Urothelium cell line (cell line): ENCODE measurements around the gene JAG2.
A peak's percentile ranks its signal among the peaks of the same experiment; 100 is the strongest.

Experiments used
- DNase-seq: peaks from one replicate; pipeline ENCODE4 v3.0.0; 2011; ENCODE audit warnings: low spot score, mixed read lengths
- FAIRE-seq: peaks from 2 replicates; lab custom pipeline; 2011; peaks lifted over from hg19 to GRCh38; lab: Jason Lieb, UNC

Gene JAG2

DNA sequence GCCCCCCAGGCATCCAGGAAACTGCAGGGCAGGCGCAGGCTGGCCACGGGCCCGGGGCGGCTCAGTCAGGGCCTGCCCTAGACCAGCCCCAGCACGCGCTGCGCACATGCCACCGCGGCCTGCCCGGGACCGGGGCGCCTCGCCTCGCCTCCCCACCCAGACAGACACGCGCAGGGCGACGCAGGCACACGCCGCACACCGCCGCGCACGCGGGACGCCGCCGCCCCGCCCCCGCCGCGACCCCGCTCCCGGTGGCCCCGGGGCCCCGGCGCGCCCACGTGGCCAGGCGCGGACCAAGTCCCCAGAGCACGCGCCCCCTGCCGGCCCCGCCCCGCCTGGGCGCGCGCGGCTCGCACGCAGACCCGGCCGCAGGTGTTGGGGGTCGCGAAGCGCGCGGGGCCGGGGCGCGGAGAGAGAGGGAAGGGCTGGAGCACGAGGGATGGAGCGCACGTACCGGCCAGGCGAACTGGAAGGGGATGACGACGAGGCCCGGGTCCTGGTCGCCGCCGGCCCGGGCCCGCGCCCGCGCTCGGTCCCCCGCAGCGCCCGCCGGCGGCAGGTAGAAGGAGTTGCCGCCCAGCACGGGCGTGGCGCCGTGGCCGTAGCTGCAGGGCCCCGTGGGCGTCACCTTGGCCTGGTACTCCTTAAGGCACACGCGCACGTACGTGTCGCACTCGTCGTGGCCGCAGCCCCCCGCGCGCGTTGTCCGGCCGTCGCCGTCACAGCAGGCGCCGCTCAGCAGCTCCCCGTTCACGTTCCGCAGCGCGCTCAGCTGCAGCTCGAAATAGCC is 1.1 kb downstream of the JAG2 start:
- FAIRE-seq (no peak), DNase-seq (no peak)

DNA sequence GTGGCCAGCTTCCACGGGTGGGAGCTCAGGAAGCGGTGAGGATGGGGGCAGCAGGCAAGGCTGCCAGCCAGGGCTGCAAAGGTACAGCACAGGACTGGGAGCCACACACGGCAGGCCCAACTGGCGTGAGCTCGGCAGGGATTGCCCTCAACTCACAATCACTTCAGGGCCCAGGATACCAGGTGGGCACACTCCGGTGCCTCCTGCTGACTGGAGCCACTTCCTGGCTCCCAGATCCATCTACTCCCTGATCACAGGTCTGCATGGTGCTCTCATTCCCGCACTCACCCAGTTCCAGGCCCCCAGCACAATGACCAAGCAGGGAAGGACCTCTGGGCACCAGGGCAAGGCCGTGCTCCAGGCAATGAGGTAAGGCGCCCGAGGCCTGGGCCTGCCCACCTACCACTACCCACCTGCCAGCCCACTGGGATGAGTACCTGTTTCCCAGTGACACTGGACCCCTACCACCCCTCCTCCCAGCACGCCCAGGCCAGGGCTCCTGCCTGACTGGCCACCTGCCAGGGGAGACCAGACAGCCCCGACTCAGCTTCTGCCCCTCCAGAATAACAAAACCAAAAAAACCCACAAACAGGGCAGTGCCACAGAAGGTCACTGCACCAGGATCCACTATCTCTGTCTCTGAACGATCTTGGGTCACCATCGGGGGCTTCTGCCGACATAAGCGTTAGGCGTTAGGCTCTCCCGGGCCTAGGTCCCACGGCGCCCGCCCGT is 1.8 kb downstream of the JAG2 start:
- DNase-seq, result no peak
- no peak for FAIRE-seq

DNA sequence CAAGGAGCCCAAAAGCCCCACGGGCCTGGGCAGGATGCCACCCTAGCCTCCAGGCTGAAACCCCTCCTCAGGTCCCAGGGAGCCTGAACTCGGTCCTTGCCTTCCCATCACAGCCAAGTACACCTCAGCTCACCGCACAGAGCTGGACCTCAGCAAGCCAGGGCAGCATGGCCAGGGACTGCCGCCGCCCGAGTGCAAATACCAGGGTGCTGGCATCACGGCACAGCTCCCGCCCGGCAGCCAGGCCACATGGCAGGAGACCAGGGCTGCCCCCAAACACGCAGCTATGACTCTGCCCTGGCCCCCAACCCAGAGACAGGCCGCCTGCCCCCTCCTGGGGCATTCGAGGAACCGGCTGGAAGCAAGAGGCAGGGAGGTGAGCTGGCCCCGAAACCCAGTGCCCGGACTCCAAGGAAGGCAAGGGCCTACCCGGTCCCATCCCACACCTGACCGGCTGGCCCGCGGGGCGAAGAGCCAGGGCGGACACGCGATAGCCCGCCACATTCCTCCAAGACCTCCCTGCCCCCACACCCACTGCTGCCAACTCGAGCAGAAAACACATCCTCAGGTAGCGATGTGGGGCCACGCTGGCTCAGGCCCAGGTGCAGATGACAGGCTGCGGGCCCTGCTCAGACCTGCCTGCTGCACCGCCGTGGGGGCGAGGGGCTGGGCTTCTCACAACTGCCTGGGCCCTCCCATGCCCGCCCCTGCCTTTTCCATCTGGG is 2.7 kb downstream of the JAG2 start:
- FAIRE-seq, result no peak
- no peak for DNase-seq

DNA sequence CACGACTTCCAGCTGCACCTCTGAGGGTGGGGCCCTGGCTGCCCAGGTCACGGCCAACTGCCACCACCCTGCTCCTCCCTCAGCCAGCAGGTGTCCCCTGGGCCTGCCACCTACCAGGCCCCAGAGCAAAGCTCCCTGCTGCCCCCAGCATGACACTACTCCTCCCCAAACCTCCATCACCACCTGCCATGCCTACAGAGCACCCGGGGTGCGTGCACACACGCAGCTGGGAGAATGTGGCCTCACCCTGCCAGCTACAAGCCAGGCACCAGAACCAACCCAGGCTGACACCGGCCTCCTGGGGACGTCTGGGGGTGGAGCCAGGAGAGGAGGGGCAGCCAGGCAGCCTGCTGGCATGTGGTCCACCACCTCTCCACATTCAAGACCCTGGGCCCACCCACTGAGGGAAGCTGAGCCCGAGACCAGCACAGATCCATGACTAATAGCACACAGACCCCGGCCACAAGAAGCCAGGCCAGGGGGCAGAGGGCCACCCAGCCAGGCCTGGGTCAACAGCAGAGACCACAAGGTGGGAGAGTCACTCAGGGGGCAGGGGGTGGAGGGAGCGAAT is 3.4 kb downstream of the JAG2 start:
- DNase-seq (no peak), FAIRE-seq (no peak)

DNA sequence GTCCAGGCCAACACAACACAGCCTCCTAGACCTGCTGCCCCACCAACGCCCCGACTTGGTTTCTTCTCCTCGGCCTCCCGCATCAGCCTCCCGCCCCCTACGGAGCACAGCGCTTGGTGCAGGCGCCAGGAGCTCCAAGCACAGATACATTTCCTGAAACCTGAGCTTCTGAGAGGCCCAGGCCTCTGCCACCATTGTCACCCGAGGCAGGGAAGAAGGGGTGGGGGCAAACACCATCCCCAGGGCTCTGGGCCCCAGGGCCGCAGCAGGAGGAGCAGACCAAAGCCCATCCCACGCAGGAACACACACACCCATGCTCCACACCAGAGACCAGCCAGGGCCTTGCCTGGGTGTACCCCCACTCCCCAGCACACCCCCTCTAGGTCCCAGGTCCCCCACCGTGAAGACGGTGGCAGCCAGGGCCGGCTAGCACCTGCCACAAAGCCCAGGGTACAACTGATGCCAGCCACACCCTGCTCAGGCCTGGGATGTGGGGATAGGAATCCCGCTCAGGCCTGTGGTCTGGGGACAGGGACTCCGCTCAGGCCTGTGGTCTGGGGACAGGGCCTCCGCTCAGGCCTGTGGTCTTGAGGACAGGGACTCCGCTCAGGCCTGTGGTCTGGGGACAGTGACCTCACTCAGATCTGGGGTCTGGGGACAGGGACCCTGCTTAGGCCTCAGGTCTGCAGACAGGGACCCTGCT is 5.4 kb downstream of the JAG2 start:
- no peak for FAIRE-seq
- DNase-seq, result no peak

DNA sequence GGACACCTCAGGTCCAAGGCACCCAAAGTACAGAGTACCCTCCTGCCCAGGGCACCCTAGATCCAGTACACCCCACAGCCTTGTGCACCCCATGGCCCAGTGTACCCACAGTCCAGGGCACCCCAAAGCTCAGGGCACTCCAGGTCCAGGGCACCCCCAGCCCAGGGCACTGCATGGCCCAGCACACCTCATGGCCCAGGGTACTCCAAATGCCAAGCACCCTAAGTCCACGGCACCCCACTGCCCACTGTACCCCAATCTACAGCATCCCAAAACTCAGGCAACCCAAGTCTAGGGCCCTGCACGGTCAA is 6.0 kb downstream of the JAG2 start:
- FAIRE-seq, result no peak
- no peak for DNase-seq

DNA sequence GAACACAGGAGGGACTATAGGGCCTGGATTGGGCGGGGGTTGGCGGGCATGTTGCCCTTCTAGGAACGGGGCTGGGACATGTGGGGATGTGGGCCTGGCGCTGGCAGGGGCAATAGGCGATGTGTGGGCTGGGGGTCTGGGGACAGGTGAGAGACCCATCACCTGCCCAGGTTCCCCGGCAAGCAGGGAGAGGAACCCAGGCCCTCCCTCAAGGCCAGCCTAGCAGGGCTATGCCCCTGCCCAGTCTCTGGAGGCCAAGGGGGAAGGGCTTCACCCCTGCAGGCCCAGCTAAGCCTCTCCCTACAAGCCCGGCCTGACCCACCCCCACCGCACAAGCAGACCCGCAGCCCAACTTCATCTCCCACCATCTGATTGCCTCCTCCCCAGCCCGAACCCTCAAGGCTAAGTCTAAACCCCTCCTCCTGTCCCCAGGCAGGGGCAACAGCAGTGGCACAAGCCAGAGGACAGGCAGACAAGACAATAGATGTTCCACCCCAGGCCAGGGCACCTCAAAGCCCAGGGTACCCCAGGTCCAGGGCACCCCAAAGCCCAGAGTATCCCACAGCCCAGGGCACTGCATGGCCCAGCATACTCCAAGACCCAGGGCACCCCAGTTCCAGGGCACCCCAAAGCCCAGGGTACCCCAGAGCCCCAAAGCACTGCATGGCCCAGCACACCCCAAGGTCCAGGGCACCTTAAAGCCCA is 6.5 kb downstream of the JAG2 start:
- peak; percentile 52 for FAIRE-seq
- DNase-seq, result peak; percentile 27

DNA sequence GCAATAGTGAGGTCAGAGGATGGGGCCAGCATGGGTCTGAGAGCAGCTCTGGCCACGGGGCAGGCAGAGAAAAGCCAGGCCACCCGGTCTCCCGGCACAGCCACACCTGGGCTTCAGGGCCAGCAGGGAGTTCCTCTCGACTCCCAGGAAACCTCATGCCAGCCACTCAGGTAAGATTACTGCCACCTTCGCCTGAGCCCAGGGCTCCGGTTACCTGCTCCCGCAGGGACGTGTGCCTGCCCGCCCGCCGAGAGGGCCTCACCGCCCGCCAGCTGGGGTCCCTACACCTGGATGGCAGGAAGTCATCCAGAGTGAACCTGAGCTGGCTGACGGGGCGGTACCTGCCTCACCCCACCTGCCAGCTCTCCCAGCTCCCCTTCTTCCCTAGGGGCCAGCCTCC is 7.3 kb downstream of the JAG2 start:
- DNase-seq, result no peak
- no peak for FAIRE-seq

DNA sequence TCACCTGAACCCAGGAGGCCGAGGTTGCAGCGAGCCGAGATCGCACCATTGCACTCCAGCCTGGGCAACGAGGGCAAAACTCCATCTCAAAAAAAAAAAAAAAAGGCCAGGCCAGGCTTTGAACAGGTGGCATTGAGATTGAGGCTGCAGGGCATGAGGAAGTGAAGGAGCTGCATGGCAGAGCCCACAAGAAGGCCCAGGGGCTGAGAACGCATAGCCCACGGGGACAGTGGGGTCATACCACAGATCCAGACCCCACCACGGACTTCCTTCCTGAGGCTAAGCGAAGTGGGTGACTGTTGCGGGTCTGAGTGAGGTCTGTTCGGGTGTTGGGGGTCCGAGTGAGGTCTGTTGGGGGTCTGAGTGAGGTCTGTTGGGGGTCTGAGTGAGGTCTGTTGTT is 7.8 kb downstream of the JAG2 start:
- FAIRE-seq, result no peak
- no peak for DNase-seq

DNA sequence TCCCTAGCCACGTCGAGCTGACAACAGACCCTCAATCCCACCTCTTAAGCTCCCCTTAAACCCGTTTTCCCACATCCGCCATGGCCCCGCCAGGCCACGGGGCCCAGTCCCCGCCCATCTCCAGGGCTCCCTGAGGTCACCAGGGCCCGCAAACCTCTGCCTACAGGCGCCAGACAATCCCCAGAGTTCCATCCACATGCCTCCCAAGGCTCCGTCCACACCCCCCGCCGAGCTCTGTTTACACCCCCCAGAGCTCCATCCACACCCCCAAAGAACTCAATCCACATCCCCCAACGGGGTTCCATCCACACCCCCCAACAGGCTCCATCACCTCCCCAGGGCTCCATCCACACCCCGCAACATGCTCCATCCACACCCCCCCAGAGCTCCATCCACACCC is 9.2 kb downstream of the JAG2 start:
- no peak for DNase-seq
- no peak for FAIRE-seq

DNA sequence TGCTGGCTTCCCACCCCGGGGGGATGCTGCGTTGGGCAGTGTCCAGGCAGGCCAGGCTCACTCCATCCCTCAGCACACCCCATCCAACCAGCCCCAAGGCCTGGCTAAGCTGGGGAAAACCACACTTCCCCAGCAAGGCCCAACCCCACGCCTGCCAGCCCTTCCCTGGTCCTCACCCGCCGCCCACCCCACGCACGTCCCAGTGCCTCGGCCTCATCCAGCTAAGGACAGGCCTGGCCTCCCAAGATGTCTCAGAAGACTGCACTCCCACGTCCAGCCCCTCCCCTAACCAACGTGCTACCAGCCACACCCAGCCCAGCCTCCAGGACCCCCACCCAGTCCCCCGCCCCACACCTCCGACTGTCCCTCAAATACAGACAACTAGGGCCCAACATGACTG is 9.8 kb downstream of the JAG2 start:
- DNase-seq, result no peak
- no peak for FAIRE-seq

DNA sequence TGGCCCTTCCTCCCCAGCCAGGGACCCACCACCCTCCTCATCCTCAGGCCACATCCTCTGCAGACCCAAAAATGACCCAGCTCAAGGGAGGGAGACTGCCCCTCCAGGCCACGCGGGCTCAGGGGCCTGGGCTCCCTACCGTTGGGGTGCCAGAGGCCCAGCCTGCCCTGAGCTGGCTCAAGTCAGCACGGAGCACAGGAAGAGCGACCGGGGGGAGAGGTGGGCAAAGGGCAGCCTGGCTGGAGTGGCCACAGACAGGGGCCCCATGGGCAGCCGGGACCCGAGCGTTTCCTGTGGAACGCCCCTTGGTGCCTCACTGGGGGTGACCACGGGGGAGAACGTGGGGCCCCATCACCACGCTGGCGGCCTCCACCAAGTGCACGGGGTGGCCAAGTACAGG is 10.7 kb downstream of the JAG2 start:
- DNase-seq, result no peak
- no peak for FAIRE-seq

DNA sequence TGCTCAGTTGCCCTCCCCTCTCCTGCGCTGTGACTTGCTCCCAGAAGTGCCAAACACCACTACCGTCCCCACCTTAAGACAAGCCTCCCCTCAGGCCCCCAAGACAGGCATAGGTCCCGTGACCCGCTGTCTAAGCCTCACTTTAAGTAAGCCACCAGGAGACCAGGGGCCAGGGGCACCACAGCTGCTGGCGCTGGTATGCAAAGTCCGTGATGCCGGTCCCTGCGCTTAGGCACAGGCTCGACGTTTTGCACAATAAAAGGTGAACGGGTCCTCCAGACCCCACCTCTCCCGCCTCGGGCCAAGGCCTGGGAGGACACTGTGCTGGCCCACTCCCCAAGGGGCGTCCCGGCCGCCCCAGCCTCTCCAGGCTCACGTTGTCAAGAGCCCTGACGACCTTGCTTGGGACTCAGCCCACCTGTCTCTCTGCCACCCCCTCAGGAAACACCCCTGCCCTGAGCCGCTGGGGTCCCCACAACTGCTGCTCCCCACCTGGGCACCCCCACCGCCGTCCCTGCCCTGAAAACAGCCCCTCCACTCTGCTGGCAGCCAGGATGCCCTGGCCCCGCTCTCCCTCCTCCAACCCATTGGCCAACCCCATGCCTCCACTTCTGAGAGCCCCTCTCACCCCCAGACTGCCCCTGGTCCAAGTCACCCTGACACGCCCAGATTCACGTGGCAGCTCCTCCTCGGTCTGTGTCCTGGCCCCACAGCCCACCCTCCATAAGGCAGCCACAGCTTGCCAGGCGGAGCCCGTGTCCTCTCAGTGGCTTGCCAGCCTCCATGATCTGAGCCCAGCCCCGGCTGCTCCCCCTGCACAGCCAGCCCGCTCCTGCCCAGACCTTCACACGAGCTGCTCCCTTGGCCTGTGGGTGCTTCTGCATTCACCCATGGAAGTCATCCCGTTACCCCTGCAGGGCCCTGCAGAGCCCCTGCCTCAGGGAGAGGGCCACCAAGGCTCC is 11.9 kb downstream of the JAG2 start:
- DNase-seq, result no peak
- FAIRE-seq, result no peak

DNA sequence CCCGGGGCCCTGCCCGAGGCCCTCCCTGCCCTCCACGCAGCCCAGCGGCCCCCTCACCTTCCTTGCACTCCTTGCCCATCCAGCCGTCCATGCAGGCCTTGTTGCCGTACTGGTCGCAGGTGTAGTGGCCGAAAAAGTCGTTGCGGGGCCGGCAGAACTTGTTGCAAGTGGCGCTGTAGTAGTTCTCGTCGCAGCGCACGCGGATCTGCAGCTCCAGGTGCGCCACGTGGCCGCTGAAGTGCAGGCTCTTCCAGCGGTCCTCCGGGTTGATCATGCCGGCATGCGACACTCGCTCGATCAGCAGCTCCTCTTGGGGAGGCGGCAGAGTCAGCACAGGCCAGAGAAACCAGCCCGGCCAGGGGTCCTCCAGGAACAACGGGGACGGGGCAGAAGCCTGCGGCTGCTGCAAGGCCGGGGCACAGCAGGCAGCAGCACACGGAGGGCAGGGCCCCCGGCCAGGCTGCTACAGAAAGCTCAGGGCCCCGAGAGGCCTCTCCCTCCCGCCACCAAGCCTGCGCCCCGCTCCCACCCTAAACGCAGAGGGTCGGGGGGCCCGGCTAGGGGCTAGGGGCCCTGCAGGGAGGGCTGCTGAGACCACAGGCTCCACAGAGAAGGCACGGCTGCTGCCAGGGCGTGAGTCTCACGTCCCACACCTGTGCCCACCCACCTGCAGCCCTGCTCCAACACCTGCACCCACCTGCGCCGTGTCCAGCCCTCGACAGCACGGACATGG is 12.7 kb downstream of the JAG2 start:
- DNase-seq, result no peak
- FAIRE-seq, result no peak

DNA sequence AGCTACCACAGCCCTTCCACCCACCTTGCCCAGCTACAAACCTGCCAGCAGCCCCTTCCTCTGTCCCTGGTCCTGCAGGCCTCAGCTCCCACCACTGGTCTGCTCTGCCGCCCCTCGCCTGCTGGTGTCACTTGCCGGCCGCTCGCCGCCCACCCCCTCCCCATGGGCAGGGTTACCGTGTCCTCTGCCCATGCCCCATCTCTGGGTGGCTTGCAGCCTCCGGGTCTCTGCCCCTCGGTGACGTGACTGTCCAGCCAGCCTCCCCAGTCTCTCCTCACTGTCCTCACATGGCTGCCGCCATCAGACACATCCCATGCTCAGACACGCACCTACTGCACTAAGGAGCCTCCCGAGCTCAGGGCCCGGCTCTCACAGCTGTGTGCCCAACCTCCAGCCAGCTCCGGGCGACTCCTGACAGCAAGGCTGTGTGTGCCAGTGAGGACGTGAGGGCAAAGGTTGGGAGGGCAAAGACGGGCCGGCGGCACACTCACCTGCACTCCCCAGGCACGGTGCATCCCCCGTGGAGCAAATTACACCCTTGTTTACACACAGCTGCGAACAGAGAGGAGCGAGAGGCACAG is 13.4 kb downstream of the JAG2 start:
- no peak for DNase-seq
- FAIRE-seq, result no peak

DNA sequence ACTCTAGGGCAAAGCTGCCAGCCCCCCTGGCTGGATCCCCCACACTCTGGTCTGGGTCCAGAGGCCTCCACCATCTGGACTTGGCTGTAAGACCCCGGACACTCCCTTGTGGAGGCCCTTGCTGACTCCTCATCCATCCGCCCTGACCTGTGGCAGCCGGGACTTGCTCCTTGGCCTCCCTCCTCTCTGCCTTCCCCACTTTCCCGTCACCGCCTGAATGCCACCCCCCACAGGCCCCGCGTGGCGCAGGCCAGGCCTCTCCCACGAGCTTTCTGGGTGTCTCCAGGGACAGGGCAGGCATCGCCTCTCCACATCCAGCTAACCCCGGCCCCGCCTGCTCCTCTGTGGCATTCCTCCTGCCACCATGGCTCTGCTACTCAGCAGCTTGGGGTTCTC is 14.1 kb downstream of the JAG2 start:
- FAIRE-seq, result no peak

DNA sequence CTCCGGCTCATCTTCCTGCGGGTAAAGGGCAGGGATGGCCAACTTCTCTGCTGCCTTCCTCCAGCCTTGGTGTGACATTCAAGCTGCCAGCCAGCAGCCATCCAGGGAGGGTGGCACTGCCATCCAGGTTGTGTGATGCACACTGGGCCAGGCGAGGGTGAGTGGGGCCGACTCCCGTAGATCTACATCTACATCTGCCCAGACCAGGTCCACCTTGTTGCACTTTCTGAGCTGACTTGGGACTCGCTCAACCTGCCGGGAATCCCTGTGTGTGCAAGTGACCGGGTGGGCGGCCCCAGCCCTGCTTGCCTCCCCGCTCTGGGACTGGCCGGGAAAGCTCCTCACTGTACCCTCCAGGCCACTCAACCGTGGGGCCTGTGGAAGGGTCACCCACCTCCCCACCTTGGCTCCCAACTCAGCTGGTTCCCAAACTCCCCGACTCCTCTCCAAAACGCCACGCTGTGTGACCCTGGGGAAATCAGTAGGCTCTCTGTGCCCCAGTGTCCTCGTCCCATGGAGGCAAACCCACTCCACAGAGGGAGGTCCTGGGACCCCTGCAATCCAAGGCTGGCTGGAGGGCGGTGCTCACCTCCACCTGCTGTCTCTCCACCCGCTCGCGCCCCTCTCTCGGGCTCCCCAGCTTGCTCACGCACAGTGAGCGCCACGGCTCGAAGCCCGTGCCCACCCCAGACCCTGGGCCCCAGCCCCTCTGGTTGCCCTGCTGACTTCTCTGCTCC is 14.7 kb downstream of the JAG2 start:
- DNase-seq (no peak), FAIRE-seq (no peak)

More for the DNA sequence above, 14.1 kb downstream of the JAG2 start:
- DNase-seq, result no peak

DNA sequence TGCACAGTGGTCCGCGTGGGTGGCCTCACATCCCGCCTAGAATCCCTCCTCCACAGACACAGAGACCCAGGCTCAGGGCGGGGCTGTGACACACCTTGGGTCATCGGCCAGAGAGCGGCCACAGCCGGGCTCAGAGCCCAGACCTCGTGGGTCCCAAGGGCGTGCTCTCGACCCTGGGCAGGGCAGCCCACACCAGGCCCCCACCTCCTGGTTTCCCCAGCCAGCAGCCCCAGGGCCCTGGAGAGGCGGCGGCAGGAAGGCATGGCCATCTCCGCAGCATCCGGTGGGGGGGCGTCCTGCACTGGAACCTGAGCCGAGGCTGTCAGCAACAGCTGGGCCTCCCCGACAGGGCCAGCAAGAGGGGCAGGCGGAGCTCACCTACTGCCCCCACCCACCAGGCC is 15.2 kb downstream of the JAG2 start:
- no peak for FAIRE-seq
- DNase-seq, result no peak
